Measurements from ENCODE around the gene SYNE2. TPM values are rescaled to one million over a fixed set of nuclear protein-coding genes. Genes with fewer than 3 reads are reported as not detected.

SYNE2 gene
- total and polyA plus RNA-seq, 9 donors: 65.1 to 262 (median 180) TPM

- no peak for DNase-seq
- H3K36me3 ChIP-seq: peaks cover 4% of the 10 kb centered on the region
- H3K9me3 ChIP-seq: no peaks in the 10 kb centered on the region
- intact Hi-C loops (cut with DNase I): no loop called here
- no peaks in the 10 kb centered on the region for H3K27me3 ChIP-seq
- no peak overlapping the region for H3K4me3 ChIP-seq
- WGBS, 3 donors: 16 to 35% (median 33%) methylated on average over 3 of the region's 3 CpGs
- no peak for TF ChIP-seq EP300 (IDR thresholded peaks at IDR 0.05)
- no peak for TF ChIP-seq POLR2A (IDR thresholded peaks at IDR 0.05)
- no peak for TF ChIP-seq CTCF (IDR thresholded peaks at IDR 0.05)
- peaks cover 3% of the 10 kb centered on the region for H3K4me1 ChIP-seq (ENCODE audit: insufficient read depth)
- no peak overlapping the region for H3K27ac ChIP-seq
These were observed 119.6 kb downstream of the SYNE2 start for GRCh38 chr14:63972323-63972932.

GRCh38 chr14:63974176-63974575, 121.4 kb downstream of the SYNE2 start:
- WGBS, 3 donors: 95 to 98% (median 96%) methylated on average over 5 of the region's 5 CpGs
- Histone ChIP-seq H3K27ac (no peak overlapping the region), H3K4me1 (ENCODE audit: insufficient read depth) (peaks cover 3% of the 10 kb centered on the region), H3K27me3 (no peaks in the 10 kb centered on the region), H3K9me3 (no peaks in the 10 kb centered on the region), H3K36me3 (no peaks in the 10 kb centered on the region), H3K4me3 (no peak overlapping the region)
- TF ChIP-seq EP300 (IDR thresholded peaks at IDR 0.05) (no peak), POLR2A (IDR thresholded peaks at IDR 0.05) (no peak)
- DNase-seq: no peak
- intact Hi-C loops (cut with DNase I): no loop called here

GRCh38 chr14:63981569-63981968, 128.8 kb downstream of the SYNE2 start:
- intact Hi-C loops (cut with DNase I): no loop called here
- H3K36me3 ChIP-seq: no peaks in the 10 kb centered on the region
- TF ChIP-seq POLR2A (IDR thresholded peaks at IDR 0.05): no peak
- no peak for TF ChIP-seq CTCF (IDR thresholded peaks at IDR 0.05)
- TF ChIP-seq EP300 (IDR thresholded peaks at IDR 0.05): no peak
- WGBS, 3 donors: 95 to 97% (median 96%) methylated on average over 4 of the region's 4 CpGs
- no peaks in the 10 kb centered on the region for H3K27me3 ChIP-seq
- H3K27ac ChIP-seq: no peak overlapping the region
- no peaks in the 10 kb centered on the region for H3K9me3 ChIP-seq
- no peaks in the 10 kb centered on the region for H3K4me1 ChIP-seq (ENCODE audit: insufficient read depth)
- no peak for DNase-seq
- H3K4me3 ChIP-seq: no peak overlapping the region

GRCh38 chr14:63982156-63982555, 129.4 kb downstream of the SYNE2 start:
- Histone ChIP-seq H3K9me3 (no peaks in the 10 kb centered on the region), H3K4me3 (no peak overlapping the region), H3K4me1 (ENCODE audit: insufficient read depth) (no peaks in the 10 kb centered on the region), H3K36me3 (no peaks in the 10 kb centered on the region), H3K27me3 (no peaks in the 10 kb centered on the region), H3K27ac (no peak overlapping the region)
- DNase-seq: no peak
- no peak for TF ChIP-seq POLR2A (IDR thresholded peaks at IDR 0.05)
- TF ChIP-seq EP300 (IDR thresholded peaks at IDR 0.05): no peak
- 94 to 96% (median 95%) methylated on average over 3 of the region's 3 CpGs for WGBS, 3 donors
- intact Hi-C loops (cut with DNase I): no loop called here

- WGBS, 3 donors: 95 to 97% (median 96%) methylated on average over 3 of the region's 3 CpGs
- Histone ChIP-seq H3K27me3 (no peaks in the 10 kb centered on the region), H3K36me3 (no peaks in the 10 kb centered on the region), H3K9me3 (no peaks in the 10 kb centered on the region), H3K4me1 (ENCODE audit: insufficient read depth) (no peaks in the 10 kb centered on the region), H3K4me3 (no peak overlapping the region), H3K27ac (no peak overlapping the region)
- TF ChIP-seq EP300 (IDR thresholded peaks at IDR 0.05) (no peak), CTCF (IDR thresholded peaks at IDR 0.05) (no peak), POLR2A (IDR thresholded peaks at IDR 0.05) (no peak)
- intact Hi-C loops (cut with DNase I): no loop called here
- no peak for DNase-seq
These were observed 129.8 kb downstream of the SYNE2 start for GRCh38 chr14:63982629-63983028.
